Calu3 (cell line): ENCODE data around the gene ATP5ME. TPM values are rescaled to one million over a fixed set of nuclear protein-coding genes. Genes with fewer than 3 reads are reported as not detected.

Source experiments
- BruUV-seq: library from RNA; stranded (reverse); fragments of 400-500 nt; replicated peaks from 2 replicates; lab custom pipeline; 2021; lab: Mats Ljungman, UMichigan
- CTCF ChIA-PET: fragments of 300-600 bp; sonication (Branson Sonifier 250); formaldehyde crosslinking; loops from one replicate; lab custom pipeline; 2022; ENCODE audit warnings: antibody characterized with exemption; lab: Charles Lee
- DNase-seq: peaks from one replicate; pipeline ENCODE4 v3.0.0; 2022
- H3K27ac Mint-ChIP-seq: one replicate; pipeline ENCODE4 v1.8.0; 2022; ENCODE audit warnings: mixed read lengths; ENCODE audit not compliant: unreplicated experiment
- H3K27me3 Mint-ChIP-seq: one replicate; pipeline ENCODE4 v1.8.0; 2022; ENCODE audit warnings: mixed read lengths; ENCODE audit not compliant: unreplicated experiment
- H3K36me3 Mint-ChIP-seq: one replicate; pipeline ENCODE4 v1.8.0; 2022; ENCODE audit warnings: mild to moderate bottlenecking, moderate library complexity, mixed read lengths; ENCODE audit not compliant: insufficient read depth, unreplicated experiment
- H3K4me1 Mint-ChIP-seq: one replicate; pipeline ENCODE4 v1.8.0; 2022; ENCODE audit warnings: mild to moderate bottlenecking, low read depth, mixed read lengths; ENCODE audit not compliant: unreplicated experiment
- H3K4me3 Mint-ChIP-seq: one replicate; pipeline ENCODE4 v1.8.0; 2022; ENCODE audit warnings: mild to moderate bottlenecking, low read depth, moderate library complexity, mixed read lengths; ENCODE audit not compliant: unreplicated experiment
- H3K9me3 Mint-ChIP-seq: one replicate; pipeline ENCODE4 v1.8.0; 2022; ENCODE audit warnings: low read depth, mixed read lengths; ENCODE audit not compliant: unreplicated experiment
- intact Hi-C: fragments of 100-400 bp; cut with micrococcal nuclease; formaldehyde crosslinking; loops from one replicate; pipeline ENCODE4 v1.10.0; 2022; ENCODE audit not compliant: unreplicated experiment
- total RNA-seq: library from RNA; stranded (reverse); gene quantifications from 2 replicates; pipeline ENCODE4 v1.2.3, GENCODE V29; 2022
- TF ChIP-seq, protein P1 (sequence below): fragments of 200-600 bp; IDR thresholded peaks from one replicate; pipeline ENCODE4 v1.8.0; 2022; ENCODE audit warnings: antibody characterized with exemption; ENCODE audit not compliant: unreplicated experiment

ATP5ME gene
- total RNA-seq, 1 experiment from 2014 or later = 124 TPM

DNA sequence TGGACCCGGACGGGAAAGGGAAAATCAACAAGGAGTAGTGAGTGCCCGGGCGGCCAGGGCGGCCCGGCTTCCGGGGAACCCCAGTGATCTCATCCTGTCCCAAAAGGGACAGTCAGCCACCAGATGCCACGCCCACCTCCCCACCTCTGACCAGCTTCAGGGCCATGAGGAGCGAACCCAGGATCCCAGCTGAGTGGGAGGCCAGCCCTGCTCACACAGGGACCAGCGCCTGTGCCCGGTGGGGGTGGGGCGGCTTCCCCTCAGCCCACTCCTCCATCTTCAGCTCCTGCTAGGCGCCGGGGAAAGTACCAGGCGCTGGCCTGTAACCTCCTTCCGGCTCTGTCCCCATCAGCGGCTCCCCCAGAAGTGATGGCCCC is 6.5 kb upstream of the ATP5ME start:
- no TSS peak for BruUV-seq
- CTCF ChIA-PET = interaction anchor here (0.6 kb wide), 1 partner anchor 642 kb away, joined by 5 read pairs; no protein-coding TSS in a partner anchor
- Mint-ChIP-seq H3K4me3 (peak overlapping the region; percentile 56), H3K27me3 (no peaks in the 10 kb centered on the region), H3K9me3 (no peaks in the 10 kb centered on the region), H3K36me3 (peaks cover 41% of the 10 kb centered on the region), H3K27ac (no peak overlapping the region), H3K4me1 (peaks cover 9% of the 10 kb centered on the region)
- TF ChIP-seq, protein P1, sequence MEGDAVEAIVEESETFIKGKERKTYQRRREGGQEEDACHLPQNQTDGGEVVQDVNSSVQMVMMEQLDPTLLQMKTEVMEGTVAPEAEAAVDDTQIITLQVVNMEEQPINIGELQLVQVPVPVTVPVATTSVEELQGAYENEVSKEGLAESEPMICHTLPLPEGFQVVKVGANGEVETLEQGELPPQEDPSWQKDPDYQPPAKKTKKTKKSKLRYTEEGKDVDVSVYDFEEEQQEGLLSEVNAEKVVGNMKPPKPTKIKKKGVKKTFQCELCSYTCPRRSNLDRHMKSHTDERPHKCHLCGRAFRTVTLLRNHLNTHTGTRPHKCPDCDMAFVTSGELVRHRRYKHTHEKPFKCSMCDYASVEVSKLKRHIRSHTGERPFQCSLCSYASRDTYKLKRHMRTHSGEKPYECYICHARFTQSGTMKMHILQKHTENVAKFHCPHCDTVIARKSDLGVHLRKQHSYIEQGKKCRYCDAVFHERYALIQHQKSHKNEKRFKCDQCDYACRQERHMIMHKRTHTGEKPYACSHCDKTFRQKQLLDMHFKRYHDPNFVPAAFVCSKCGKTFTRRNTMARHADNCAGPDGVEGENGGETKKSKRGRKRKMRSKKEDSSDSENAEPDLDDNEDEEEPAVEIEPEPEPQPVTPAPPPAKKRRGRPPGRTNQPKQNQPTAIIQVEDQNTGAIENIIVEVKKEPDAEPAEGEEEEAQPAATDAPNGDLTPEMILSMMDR = no peak
- intact Hi-C loops = no loop called here
- peak; percentile 43 for DNase-seq

DNA sequence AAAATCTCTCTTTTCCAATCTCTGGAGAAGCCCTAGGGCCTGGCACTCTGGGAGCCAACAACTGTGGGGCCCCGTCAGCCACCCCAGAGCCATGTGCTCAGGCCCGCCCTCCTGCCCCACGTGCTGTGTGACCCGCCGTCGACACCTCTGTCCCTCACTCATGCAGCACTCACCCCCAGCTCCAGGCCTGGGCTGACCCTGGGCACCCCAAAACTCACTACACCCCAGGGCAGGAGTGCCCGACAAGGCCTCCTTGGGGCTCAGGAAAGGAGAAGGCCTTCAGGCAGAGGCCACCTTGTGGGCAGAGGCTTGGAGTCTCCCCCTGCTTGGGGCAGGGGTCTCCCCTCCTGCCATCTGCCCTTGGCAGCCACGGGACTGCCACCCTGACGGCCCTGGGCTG is 6.0 kb upstream of the ATP5ME start:
- no peak overlapping the region for H3K27ac Mint-ChIP-seq
- no peak for DNase-seq
- H3K4me3 Mint-ChIP-seq = peak overlapping the region; percentile 56
- TF ChIP-seq, protein P1 = no peak
- H3K4me1 Mint-ChIP-seq = peaks cover 9% of the 10 kb centered on the region
- peaks cover 40% of the 10 kb centered on the region for H3K36me3 Mint-ChIP-seq
- intact Hi-C loops = no loop called here
- CTCF ChIA-PET = interaction anchor here (0.6 kb wide), 1 partner anchor 642 kb away, joined by 5 read pairs; no protein-coding TSS in a partner anchor
- no peaks in the 10 kb centered on the region for H3K27me3 Mint-ChIP-seq
- BruUV-seq = no TSS peak
- no peaks in the 10 kb centered on the region for H3K9me3 Mint-ChIP-seq

DNA sequence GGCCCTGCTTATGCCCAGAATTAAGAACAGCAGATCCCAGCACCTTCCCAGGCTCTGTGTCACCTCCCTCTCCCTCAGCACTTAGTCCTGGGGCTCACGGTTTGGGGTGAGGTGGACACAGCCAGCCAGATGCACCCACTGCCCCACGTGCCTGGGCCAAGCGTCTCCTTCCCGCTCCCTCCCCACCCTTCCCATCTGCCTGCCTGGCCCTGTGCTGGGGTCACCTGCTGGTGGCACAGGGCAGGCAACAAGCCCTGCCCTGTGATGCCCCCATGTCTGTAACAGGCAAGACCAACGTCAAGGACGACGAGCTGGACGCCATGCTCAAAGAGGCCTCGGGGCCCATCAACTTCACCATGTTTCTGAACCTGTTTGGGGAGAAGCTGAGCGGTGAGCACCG is 5.6 kb upstream of the ATP5ME start:
- CTCF ChIA-PET = no interaction called here
- DNase-seq = no peak
- BruUV-seq = no TSS peak
- H3K4me3 Mint-ChIP-seq = no peak overlapping the region
- H3K9me3 Mint-ChIP-seq = no peaks in the 10 kb centered on the region
- intact Hi-C loops = no loop called here
- H3K27me3 Mint-ChIP-seq = no peaks in the 10 kb centered on the region
- peaks cover 9% of the 10 kb centered on the region for H3K4me1 Mint-ChIP-seq
- H3K36me3 Mint-ChIP-seq = peaks cover 44% of the 10 kb centered on the region
- TF ChIP-seq, protein P1 = no peak
- no peak overlapping the region for H3K27ac Mint-ChIP-seq

DNA sequence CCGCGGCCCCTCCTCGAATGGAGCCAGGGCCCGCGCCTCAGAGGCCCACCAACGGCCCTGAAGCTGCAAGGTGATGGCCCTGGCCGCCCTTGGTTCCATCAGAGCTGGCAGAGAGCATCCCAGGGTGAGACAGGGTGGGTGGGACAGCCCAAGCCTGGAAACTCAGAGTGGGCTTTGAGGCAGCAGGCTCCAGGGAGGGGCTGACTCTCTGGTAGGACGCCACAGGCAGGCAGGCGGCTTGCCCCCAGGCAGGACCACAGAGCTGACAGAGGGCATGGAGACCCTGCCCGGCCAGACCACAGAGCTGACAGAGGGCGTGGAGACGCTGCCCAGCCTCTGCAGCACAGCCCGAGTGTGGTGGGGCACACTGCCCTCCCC is 5.0 kb upstream of the ATP5ME start:
- TF ChIP-seq, protein P1 = no peak
- no peak for DNase-seq
- no TSS peak for BruUV-seq
- Mint-ChIP-seq H3K36me3 (peaks cover 50% of the 10 kb centered on the region), H3K4me3 (no peak overlapping the region), H3K27me3 (no peaks in the 10 kb centered on the region), H3K9me3 (no peaks in the 10 kb centered on the region), H3K27ac (no peak overlapping the region), H3K4me1 (peaks cover 9% of the 10 kb centered on the region)
- CTCF ChIA-PET = no interaction called here
- intact Hi-C loops = no loop called here
